ENCODE measurements around the gene FMN1.
A peak's percentile ranks its signal among the peaks of the same experiment; 100 is the strongest.

Gene FMN1

DNA sequence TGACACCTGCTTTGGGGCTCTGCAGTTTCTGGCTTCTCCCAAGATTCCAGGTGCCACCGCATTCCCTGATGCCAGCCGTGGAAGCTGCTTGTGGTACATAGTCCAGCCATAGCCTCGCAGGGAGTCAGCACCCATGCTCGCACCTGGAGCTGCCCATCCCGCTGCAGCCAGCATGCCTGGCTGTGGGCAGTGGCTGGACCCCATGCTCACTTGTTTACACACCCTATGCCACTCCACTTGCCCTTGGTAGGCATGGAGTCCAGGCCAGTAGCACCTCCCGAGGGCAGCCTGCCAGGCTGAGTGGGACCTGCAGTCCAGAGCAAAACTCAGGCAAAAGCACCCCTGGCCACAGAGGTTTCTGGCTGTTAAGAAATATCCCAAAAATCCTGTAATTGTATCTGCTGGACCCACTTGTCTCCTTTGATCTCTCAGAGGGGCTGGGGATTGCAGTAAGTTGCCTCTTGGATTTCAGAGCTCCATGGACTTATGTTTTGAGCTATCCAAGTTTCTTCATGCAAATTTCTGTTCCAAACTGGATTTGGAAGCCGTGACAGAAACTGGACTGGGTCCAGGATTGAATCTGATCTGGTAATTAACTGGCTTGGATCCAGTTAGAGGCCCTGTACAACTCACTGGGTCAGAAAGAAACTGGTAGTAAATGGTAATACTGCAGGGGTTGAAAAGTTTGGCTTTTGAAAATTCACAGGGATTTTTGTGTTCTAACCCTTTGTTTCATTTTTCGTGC, 149.3 kb downstream of the FMN1 start:
- DNase-seq, result no peak

DNA sequence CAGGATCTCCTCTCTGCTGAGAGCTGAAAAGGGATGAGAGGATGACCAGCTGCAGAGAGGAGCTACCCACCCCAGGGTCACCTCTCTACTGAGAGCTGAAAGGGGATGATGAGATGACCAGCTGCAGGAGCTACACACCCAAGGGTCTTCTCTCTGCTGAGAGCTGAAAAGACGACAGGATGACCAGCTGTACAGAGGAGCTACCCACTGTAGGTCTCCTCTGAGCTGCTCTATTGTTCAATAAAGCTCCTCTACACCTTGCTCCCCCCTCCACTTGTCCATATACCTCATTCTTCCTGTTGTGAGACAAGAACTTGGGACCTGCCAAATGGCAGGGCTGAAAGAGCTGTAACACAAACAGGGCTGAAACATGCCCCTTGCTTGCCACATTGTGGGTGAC, 149.9 kb downstream of the FMN1 start:
- DNase-seq, result no peak

GRCh38 chr15:33043636-33044035, 150.9 kb downstream of the FMN1 start:
- no peak for DNase-seq

DNA sequence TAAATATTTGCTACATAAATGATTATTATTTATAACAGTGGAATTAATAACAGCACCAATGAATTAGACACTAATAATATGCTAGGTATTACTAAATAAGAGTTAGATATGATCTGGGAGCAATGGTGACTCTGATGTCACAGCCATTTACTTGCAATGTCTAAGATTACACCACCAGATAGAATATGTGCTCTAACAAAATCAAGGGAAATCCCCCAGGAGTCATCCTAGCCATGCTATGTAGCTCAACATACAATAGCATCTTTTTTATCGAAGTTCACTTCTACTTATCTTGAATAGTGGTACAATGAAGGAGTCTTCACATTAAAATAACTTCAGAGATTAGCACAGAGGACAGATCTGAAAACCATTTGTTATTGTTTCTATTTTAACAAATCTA, 154.0 kb downstream of the FMN1 start:
- no peak for DNase-seq

DNA sequence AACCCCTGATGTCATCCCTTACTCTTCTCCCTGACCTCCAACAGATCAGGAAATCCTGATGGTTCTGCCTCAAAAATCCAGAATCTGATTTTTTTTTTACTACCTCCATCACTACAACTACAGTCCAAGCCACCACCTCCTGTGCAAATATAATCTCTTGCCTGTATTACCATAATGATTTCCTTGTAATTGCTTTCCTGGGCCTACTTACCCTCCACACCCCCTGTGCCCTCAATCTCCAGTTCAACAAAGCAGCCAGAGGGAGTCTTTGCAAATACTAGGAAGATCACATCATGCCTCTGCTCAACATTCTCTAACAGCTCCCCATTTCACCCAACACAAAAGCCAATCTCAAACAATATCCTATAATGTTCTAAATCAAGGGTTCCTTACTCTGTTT, 159.9 kb downstream of the FMN1 start:
- DNase-seq, result no peak

DNA sequence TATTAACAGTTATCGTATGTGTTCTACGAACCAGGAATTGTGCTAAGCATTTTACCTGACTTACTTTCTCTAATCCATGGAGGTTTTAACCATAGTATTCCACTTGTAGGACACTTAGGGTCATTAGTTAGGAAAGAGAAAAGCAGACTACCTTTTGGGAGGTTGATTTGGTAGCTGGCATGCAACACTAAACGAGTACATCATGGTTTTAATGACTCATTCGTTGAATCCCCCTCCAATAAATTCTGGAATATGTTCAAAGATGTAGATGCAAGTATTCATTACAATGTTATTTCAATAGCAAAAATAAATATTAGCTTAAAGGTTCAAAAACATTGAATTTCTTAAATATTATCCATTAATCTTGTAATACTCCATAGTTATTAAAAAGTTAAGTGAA, 162.5 kb downstream of the FMN1 start:
- no peak for DNase-seq

DNA sequence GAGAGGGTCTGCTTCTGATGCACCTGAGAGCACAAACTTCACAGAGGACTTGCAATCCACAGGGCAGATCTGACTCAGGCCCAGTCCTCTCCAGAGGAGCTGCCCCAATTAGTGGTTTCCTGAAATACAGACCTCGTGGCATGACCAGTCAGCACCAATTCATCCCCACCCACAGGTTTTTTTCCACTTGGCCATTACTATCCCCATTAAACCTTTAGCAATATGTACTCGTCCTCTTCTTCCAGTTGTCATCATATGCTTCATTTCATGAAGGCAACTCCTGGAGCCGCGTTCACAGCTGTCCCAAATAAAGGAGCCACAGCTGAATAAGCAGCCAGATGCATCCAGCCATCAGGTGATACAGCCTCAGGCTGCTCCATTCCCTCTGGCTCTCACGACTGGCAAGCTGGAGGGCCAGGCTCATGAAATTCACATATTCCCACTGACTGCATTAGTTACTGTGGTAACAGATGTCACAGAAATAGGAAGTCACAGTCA, 163.1 kb downstream of the FMN1 start:
- DNase-seq, result no peak

DNA sequence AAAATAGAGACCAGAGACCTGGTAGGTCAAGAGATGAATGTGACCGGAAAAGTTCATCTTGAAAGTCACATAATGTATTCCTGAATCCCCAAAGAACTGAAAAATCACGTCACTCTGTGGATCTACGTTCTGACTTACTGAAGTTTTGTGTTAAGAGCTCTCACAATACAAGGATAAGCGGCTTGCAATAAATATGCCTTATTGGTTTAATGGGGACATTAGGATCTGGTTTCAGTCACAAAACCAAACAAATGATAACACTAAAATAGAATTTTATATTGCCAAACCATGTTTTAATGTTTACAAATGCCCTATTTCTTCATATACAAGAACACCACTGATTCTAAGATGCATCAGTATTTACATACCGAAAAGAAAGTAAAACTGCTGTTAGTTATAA, 164.2 kb downstream of the FMN1 start:
- no peak for DNase-seq

DNA sequence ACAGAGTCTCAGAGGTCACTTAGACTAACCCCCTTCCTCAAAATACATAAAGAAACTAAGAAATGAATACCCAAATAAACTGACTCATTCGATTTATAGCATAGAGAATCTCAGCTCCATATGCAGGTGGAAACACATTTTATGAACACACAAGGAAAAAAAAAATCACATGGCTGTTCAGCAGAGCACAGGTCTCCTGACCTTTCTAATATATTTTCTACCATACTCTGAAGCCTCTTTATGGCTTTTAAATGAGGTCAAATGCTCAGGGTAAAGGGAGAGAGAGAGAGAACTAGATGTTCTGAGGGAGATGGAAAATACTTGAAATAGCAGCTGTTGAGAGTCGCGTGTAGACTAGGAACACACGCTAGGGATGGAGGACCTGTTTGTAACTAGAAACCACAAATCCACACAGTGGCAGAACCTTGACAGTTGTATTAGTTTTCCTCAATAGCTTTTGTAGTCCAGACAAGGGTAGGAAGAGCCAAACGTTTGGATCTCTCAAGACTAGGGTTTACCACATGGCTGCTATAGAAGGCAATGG, 165.3 kb downstream of the FMN1 start:
- no peak for DNase-seq

- no peak for DNase-seq
Measured at GRCh38 chr15:33028495-33028894, 166.0 kb downstream of the FMN1 start.

DNA sequence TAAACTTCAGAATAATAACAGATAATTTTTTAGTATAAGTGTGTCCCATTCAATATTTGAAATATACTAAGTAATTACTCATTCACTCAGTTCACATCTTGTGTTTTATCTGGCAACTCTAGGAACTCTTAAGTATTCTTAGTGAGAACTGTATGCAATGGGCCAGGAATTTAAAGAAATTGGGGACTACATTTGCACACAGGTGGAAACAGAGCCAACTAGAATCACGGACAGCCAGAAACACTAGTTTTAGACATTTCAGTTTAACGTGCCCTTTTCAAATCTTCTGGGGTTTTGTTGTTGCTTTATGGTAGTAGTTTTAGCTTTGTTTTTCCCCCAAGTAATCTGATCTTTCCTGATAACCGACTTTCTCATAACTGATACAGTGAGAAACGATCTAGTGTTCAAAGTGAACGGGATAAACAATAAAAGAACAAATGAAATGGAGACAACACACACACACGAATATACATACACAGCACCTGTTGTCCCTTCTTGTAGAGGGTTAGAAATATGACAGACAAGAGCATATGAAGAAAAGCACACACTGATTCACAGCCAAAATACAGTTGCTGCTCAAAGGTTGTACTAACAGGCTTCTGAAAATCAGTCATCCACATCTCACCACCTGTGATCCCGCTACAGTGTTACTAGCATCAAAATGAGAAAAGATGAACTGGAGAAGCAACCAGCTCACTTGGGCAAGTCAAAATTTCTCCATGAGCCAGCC, 167.0 kb downstream of the FMN1 start:
- no peak for DNase-seq

GRCh38 chr15:33026614-33027013, 167.9 kb downstream of the FMN1 start:
- DNase-seq, result no peak

- peak in 1 of 2 donors; percentile 5 for DNase-seq
Measured at GRCh38 chr15:33022629-33023028, 171.9 kb downstream of the FMN1 start.

GRCh38 chr15:33021806-33022389, 172.6 kb downstream of the FMN1 start:
- DNase-seq, result peak in 1 of 2 donors; percentile 52

- DNase-seq, result no peak
Measured at GRCh38 chr15:33019354-33019981, 175.0 kb downstream of the FMN1 start.

DNA sequence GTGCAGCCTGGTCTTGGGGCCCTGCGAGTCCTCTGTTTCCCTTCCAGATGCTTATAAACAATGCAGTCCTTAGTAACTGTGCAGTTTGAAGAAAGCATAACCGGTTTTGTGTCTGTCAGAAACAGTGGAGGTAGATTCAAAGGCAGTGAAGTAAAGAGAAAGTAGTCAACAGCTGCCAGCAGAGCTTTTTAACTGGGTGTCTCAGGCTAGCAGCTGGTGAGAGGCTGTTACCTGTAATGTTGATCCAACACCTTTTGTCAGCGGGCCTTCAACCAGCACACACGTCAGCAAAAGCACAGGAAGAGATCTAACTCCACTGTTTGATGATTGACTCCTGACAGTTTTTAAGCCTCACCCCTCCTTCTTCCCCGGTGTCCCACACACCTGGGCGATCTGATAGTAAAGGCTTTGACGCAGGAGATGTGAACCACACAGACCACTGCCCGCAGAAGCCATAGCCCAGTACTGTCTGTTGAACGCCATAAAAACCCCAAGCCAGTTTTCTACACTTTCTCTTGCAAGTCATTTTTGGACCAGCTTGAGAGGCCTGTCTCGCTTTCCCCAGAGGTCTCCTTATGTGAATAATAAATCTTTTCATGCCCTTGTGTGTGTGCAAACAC, 178.0 kb downstream of the FMN1 start:
- no peak for DNase-seq

- no peak for DNase-seq
Measured at GRCh38 chr15:33014586-33014985, 179.9 kb downstream of the FMN1 start.

DNA sequence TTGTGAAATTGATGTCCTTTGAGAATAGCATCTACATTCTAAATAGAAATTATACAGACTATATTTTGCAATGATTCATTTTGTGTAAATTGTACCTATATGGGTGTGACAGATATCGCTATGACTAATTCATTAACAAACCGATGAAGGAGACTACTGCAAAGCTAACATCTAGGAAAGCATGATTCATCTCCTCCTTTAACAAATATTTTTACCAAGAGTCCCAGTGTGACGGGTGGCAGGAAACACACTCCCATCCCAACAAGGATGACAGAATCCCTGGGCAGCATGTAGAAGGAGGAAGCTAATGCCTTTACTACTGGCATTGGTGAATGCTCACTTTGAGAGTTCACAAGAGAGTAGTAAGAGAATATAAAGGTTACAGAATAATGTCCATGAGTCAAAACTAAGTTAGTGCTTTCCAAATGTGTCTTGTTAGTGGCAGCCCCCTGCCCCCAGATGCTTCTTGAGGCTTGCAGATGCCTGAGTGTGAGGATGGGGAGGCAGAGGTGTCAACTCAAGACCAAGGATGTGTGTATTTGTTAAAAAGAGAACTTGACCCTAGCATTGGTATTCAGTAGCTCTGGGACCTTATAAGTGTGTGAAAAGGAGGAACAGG, 180.6 kb downstream of the FMN1 start:
- DNase-seq, result no peak

- DNase-seq, result no peak
Measured at GRCh38 chr15:33011976-33012375, 182.5 kb downstream of the FMN1 start.

GRCh38 chr15:33009603-33010002, 184.9 kb downstream of the FMN1 start:
- DNase-seq, result no peak

DNA sequence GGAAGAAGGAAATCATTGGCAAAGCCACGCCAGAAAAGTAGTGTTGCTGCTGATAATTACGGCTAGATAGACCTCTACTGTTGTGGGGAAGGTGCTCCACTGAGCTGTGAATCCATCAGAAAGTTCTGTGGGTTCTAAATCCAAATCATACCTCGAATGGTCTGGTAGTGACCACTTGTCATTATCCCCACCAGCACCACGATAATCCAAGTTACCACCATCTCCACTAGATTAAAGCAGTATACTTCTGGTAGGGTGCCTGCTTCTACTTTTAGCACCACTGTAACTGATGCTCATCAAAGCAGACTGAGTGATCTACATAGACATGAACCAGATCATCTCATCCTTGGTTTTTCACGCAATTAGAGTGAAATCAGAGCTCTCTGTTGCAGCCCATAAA, 185.5 kb downstream of the FMN1 start:
- DNase-seq, result no peak

- no peak for DNase-seq
Measured at GRCh38 chr15:33008284-33008995, 186.1 kb downstream of the FMN1 start.

All from hippocampal formation (tissue), 2 donors.